HG02938 (cell line): ENCODE data around the gene CHFR.
"Not testable (repeated sequence)": the region's sequence is repeated elsewhere in the genome, so short reads cannot be mapped to it uniquely, and the experiment has no call there.

ENCODE experiments used
- ATAC-seq: cut with Tn5 transposase; IDR thresholded peaks from one replicate; pipeline ENCODE4 v1.9.1; 2021; ENCODE audit warnings: mild to moderate bottlenecking, moderate library complexity; ENCODE audit not compliant: unreplicated experiment

The CHFR gene

DNA sequence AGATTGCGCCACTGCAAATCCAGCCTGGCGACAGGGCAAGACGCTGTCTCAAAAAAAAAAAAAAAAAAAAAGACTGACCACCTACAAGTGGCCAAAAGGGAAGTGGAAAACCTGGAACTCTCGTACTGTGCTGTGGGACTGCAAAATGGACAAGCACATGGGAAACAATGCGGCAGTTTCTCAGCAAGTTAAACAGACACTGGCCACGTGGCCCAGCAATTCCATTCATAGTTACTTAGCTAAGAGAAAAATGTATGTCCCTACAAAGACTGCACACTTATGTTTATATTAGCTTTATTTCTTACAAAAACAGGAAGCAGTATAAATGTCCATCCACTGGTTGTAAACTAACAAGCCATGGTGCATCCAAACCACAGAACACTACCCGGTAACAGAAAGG is 5.6 kb downstream of the CHFR start:
- no peak for ATAC-seq

DNA sequence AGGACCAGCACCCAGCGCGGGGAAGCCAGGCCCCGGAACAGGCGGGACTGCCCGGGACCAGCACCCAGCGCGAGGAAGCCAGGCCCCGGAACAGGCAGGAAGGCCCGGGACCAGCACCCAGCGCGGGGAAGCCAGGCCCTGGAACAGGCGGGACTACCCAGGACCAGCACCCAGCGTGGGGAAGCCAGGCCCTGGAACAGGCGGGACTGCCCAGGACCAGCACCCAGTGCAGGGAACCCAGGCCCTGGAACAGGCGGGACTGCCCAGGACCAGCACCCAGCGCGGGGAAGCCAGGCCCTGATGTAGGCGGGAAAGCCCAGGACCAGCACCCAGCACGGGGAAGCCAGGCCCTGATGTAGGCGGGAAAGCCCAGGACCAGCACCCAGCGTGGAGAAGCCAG is 12.8 kb downstream of the CHFR start:
- ATAC-seq, result not testable (repeated sequence)

DNA sequence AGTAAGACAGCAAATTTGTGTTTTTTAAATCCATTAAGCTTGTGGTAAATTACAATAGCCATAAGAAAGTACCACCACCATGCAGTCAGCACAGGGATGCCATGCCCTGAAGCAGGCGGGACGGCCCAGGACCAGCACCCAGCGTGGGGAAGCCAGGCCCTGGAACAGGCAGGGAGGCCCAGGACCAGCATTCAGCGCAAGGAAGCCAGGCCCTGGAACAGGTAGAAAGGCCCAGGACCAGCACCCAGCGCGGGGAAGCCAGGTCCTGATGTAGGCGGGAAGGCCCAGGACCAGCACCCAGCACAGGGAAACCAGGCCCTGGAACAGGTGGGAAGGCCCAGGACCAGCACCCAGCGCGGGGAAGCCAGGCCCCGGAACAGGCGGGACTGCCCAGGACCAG is 13.2 kb downstream of the CHFR start:
- no peak for ATAC-seq

DNA sequence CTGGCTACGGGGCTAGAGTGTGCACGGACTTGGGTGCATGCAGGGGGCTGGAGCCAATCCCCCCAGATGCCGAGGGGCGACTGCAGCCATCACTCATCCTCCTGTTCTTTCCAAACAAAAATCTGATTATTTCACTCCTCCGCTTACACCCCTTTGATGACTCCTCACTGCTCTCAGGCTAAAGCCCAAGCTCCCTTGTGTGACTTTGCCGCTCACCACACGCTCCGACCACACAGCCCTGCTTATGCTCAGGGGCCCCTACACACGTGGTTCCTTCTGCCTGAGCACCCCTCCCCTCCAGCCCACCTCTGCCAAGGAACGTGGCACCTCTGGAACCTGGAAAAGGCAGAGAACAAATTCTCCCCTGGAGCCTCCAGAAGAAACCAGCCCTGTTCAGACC is 13.7 kb downstream of the CHFR start:
- ATAC-seq, result no peak

DNA sequence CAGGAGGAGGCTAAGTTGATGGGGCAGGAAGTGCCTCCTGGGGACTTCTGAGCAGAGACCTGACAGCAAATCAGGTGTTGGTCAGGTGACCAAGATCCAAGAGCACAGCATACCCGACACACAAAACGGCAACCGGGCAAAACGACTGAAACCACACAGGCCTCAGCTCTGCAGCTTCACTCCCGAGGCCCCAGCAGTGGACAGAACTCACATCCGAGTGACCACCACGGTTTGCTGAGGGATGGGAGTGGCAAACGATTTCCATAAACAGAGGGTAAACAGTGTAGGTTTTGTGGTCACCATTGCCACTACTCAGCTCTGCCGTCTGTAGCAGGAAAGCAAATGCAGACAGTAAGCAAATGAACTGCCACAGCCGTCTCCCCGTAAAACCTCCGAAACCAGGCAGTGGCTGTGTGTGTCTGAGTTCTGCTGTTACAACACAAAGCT is 14.4 kb downstream of the CHFR start:
- no peak for ATAC-seq

DNA sequence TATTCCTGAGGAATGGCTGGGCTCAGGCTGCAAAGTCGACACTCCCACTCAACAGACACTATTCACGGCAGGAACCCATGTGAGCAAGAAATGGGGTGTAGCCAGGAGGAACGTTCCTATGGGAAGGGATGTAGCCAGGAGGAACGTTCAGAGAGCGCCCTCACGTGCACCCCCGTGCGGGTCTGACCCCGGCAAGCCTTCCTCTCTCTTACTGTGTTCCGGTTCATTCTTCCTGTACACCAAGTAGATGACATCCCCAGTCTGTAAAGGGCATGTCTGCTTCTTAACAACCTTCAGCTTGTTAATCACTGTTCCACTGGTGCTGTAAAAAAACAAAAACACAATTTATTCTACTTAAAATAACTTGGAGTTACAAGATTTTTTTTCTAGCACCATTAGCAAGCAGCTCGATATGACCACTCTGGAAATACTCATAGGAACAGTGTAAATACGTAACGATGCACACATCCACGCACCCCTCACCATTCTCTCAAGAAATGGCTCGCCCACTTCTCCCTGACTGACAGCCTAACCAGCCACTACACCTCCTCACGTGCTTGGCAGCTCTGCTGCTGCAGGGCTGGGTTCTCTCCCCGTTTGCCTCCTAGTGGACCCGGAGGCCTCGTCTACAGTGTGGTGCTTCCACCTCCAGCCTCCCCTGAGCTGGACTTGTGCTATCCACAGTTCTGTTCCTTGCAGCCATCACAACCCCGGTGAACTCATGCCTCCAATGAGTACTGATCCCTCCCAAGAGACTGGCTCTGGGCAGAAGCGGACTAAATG is 15.1 kb downstream of the CHFR start:
- ATAC-seq, result no peak

DNA sequence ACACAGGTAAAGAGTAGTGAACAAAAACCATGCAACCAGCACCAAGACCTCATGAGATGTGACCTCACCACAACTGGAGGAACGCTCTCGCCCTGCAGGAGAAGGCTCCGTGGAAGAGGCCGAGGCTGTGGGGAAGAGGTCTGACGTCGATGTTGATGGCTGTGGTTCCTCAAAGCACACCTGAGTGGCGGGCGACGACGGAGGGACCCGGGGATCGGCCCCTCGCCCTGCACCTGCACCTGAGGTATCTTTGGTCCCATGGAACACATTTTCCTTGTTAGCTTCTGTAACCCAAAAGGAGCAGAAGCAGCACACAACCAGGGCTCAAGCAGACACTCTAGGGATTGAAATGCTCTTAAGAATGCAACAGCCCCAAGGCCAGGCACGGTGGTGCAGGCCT is 17.9 kb downstream of the CHFR start:
- ATAC-seq, result no peak

DNA sequence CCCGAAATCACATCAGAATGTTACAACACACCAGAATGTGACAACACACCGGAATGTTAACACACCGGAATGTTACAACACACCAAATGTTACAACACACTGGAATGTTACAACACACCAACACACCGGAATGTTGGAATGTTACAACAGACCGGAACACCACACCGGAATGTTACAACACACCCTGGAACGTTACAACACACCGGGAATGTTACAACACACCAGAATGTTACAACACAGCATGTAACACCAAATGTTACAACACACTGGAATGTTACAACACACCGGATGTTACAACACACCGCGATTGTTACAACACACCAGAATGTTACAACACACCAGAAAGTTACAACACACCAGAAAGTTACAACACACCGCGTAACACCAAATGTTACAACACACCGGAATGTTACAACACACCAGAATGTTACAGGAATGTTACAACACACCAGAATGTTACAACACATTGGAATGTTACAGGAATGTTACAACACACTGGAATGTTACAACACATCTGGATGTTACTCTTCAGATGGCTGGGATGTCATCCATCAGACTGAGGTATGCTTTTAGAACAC is 21.1 kb downstream of the CHFR start:
- no peak for ATAC-seq

DNA sequence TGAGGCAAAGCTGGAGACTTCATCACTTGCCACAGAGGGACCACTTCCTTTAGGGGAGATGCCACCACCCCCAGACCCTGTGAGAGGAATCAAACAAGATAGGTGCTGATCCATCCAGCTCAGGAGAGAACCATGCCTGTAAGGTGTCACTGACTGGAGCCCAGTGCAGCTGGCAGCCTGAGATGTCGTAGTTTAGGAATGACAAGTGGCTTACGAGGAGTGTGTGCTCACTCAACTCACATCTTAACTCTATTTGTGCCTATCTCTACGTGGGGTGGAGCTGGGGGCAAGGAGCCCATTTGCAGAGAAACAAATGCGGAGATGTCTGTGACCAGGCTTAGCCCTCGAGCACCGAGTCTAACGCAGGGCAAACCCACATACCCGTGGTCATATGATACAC is 25.8 kb downstream of the CHFR start:
- ATAC-seq, result no peak

DNA sequence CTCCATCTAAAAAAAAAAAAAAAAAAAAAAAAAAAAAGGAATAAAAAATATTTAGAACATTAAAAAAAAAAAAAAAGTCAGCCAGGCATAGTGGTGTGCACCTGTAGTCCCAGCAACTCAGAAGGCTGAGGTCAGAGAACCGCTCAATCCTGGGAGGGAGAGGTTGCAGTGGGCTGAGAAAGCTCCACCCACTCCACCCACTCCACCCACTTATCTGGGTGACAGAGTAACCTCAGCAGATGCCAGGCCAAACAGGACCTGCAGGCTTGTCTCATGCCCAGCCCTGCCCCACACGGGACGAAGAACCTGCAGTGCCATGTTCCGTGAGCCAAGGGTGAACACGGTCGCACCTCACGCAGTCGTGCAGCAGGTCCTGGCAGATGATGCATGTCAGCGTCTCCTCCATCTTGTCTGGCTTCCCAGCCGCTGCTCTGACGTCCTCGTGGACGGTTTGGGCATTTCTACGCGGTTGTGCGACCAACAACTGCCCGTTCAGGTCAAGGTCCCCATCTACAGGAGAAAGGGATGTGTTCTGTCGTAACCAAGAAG is 28.6 kb downstream of the CHFR start:
- no peak for ATAC-seq

DNA sequence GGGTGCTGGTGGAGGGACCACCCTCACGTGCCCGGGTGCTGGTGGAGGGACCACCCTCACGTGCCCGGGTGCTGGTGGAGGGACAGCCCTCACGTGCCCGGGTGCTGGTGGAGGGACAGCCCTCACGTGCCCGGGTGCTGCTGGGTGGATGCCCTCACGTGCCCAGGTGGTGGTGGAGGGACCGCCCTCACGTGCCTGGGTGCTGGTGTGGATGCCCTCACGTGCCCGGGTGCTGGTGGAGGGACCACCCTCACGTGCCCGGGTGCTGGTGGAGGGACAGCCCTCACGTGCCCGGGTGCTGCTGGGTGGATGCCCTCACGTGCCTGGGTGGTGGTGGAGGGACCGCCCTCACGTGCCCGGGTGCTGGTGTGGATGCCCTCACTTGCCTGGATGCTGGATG is 30.4 kb downstream of the CHFR start:
- not testable (repeated sequence) for ATAC-seq

DNA sequence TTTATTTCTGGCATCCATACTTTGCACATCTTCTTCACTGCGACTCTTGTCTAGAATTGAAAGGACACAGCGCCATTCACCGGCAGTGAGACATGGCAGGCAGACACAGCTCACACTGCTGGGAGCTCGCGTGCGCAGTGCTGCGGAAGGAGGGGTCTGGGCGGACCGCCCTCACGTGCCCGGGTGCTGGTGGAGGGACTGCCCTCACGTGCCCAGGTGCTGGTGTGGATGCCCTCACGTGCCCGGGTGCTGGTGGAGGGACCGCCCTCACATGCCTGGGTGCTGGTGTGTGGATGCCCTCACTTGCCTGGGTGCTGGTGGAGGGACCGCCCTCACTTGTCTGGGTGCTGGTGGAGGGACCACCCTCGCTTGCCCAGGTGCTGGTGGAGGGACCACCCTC is 30.8 kb downstream of the CHFR start:
- no peak for ATAC-seq

DNA sequence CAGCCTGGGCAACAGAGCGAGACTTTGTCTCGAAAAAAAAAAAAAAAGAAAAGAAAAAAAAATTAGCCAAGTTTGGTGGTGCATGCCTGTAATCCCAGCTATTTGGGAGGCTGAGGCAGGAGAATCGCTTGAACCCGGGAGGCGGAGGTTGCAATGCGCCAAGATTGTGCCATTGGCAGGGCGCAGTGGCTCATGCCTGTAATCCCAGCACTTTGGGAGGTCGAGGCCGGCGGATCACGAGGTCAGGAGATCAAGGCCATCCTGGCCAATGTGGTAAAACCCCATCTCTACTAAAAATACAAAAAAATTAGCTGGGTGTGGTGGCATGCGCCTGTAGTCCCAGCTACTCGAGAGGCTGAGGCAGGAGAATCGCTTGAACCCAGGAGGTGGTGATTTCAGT is 32.2 kb downstream of the CHFR start:
- not testable (repeated sequence) for ATAC-seq

DNA sequence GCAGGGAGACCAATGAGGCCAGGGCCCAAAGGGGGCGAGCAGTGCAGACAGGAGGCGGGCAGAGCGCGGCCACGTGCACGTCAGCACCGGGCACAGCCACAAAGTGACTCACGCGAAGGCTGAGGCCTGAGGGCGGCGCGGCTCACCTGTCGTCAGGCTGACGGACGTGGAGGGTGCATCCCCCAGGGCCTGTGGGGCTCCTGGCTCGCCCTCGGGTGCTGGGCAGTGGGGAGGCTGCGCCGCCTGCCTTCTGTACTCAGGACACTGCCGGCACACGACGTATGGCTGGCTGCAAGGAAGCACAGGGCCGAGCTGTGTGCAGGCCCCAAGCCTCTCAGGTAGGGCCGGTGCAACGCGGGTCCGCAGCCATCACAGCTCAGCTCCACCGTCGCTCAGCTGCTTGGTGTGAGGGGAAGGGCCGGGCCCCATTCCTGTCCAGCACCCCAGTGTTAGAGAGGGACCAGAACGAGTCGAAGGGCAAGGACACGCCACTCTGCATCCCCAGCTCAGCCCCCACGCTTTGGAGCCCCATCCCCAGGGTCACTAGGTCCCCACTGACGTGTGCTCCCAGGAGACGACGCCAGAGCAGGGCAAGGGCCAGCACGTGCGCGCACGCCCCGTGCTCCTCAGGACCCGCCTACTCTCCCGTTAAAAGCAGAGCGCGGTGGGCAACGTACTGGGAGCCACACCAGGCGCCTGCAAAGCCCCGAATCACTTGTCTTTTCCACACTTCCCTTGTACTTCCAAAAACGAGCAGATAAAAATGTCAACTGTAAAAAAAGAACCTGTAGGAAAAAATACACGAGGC is 33.9 kb downstream of the CHFR start:
- no peak for ATAC-seq

DNA sequence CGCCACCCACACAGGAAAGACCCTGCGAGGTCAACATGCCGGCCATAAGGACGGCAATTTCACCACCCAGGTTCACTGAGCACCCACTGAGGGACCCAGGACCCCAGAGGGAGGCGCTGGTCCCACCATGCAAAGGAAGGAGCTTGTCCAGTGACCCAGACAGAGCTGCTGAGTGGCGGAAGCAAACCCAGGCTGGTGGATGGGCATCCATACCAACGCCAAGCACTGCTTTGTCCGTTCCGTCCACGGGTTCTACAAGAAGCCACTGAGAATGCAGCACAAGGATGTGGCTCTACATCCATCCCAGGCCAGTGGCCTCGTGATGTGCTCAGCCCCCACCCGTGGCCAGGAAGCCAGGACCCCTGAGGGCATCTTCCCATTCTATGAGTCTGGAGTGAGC is 34.9 kb downstream of the CHFR start:
- no peak for ATAC-seq

DNA sequence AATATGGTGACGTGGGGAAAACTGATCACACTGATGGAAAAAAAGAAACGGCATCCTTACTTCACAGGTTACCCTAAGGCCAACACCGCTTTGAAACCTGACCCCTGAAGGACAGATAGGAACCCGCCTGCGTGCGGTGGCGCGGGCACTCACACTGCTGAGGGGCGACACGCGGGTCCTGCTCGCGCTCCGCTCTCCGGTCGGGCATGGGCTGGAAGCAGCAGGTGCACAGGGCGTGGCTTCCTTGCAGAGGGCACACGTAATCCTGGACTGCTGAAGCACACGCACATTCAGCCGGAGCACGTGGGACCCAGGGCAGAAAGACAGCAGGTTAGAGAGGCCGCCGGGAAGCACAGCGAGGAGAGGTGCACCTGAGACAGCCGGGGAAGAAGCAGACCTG is 35.9 kb downstream of the CHFR start:
- ATAC-seq, result no peak

DNA sequence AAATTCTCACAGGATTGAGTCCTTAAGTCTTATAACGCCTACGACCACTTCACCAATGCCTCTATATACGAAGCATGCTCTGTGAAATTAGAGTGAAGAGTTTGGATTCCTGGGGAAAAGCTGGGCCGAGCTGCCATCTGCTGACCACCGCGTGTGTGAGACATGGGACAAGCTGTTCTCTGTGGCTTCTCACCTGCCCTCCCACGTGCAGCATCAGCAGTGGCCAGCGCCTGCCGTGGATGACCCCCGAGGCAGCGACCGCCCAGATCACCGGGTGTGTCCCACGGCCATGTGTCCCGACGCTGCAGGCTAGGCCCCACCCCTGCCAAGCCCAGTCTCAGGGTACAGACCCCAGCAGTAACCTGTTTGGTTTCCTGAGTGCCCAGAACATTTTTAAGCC is 37.1 kb downstream of the CHFR start:
- no peak for ATAC-seq

DNA sequence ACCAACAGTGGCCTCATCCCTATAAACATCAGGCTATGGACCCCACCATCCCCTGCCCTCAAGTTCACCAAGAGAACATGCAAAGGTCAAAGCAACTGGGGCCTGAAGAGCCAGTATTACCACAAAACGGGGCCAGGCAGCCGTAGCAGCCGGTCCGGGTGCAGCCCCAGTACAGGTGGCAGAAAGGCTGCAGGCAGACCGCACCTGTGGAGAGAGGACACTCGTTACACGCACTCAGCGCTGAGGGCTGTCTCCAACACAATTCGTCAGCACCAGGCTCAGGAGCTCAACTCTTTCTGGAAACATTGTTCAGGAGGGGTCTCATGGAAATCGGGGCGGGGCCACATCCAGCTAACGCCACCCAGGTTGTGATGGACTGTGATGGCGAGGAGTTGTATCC is 38.9 kb downstream of the CHFR start:
- no peak for ATAC-seq

DNA sequence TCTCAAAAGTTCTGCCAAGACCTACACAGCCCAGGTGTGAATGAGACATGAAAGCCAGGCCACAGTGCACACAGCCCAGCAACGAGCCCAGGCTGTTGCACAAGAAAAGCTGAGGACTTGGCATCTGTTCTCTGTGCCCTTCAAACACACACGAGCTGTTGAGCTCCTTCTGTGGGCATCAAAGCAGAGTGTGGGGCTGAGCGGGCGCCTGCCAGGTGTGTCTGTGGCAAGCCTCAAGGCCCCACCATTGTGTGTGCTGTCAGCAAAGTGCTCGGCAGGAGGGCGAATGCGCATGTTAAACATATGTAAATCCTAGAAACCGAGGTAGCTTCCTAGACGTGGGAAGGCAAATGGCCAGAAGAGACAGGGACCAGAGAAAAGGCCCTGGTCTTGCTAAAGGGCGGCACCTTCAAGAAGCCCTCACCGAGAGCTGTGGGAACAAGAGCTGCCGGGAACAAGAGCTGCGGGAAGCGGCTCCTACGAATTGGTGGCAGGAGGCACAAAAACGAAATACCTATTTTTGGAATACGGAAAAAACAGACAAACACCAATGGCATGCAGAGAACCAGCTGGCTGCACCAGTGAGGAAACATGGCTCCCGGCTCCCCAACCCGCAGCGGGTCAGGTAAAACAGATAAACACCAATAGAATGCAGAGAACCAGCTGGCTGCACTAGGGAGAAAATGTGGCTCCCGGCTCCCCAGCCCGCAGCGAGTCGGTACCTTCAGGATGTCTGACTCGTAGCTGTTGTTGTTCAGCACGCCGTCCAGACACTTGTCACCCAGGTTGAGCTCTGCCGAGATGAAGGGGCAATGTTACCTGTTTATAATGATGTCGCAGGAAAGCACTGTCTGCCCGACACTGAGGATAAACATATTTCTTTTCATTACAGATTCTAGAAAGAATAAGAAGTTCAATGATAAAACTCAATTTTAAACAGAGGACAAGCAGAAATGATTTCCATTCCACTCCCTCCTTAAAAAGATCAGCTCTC is 39.7 kb downstream of the CHFR start:
- ATAC-seq, result no peak

DNA sequence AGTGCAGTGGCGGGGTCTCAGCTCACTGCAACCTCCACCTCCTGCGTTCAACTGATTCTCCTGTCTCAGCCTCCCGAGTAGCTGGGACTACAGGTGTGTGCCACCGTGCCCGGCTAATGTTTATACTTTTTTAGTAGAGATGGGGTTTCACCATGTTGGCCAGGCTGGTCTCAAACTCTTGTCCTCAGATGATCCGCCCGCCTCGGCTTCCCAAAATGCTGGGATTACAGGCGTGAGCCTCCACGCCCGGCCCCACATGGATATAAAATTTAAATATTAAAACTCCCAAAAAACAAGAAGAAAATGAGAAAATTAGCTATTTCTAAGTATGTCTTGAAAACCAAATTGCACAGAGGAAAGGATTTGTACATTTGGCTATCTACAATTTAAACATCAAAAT is 42.7 kb downstream of the CHFR start:
- not testable (repeated sequence) for ATAC-seq
